Measurements from ENCODE around the gene DLGAP1.

Gene DLGAP1

GRCh38 chr18:3923750-3924149 lies 531.4 kb downstream of the DLGAP1 start:
- no peak for DNase-seq

- no peak for DNase-seq
Measured at GRCh38 chr18:3921826-3922225, 533.3 kb downstream of the DLGAP1 start.

DNA sequence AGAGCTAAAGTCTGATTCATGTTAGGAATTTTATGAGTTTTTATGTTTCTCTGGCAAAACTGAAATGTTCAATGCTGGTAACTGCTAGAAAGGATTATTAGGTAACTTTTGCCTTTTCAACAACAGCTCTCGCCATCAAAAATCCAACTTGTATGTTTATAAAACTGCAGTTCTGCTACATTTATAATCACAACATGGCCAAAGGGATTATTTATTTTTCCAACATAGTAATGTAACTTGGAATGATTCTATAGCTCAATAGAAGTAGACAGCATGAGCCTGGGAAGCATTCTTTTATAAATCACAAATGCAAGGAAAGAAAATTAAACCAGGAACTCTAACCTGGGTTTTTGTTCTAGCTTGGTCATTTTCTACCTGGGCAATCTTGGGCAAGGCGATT lies 534.3 kb downstream of the DLGAP1 start:
- no peak for DNase-seq

DNA sequence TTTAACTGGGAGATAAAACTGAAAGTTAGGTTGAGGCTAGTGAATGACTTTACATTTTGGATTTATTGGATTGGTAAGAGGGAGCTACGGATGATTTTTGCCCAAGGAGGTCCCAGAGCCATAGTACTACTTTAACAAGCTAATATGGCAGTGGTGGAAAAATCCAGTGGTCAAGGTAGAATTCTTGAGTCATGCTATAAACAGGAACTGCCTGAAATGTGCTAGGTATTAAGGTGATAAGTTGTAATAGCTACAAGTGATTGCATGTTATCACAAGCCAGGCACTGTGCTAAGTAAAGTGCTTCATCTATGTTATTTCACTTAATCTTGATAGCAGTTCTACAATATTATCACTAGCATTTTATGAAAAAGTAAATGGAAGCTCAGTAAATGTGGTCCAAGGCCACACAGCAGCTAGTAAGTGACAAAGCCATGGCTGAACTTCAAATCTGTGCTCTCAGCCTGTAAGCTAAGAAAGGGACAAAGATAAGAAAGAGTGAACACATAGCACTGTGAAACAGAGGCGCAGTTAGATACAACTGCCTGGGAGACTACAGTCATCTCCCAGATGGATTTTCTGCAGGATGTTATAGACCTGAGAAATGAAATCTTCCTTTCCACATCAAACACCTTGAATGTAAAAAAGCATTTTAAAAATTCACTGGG lies 535.6 kb downstream of the DLGAP1 start:
- no peak for DNase-seq

DNA sequence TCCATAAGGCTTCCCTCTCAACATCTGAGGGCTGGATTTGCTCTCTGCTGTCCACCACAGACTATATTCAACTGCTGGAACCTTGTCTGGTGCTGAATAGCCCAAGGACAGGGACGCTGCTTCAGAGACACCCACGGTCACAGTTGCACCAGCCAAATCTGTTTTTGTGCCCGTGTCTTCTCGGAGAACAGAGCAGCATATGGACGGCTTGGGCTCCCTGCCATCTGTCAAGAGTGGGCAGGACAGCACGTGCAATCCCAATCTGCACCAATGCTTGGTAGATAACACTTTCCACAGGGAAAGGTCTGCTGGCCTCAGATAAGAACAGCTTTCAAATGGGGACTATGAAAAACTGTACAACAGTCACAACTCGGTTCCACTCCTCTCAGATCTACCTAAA lies 539.0 kb downstream of the DLGAP1 start:
- DNase-seq, result no peak

DNA sequence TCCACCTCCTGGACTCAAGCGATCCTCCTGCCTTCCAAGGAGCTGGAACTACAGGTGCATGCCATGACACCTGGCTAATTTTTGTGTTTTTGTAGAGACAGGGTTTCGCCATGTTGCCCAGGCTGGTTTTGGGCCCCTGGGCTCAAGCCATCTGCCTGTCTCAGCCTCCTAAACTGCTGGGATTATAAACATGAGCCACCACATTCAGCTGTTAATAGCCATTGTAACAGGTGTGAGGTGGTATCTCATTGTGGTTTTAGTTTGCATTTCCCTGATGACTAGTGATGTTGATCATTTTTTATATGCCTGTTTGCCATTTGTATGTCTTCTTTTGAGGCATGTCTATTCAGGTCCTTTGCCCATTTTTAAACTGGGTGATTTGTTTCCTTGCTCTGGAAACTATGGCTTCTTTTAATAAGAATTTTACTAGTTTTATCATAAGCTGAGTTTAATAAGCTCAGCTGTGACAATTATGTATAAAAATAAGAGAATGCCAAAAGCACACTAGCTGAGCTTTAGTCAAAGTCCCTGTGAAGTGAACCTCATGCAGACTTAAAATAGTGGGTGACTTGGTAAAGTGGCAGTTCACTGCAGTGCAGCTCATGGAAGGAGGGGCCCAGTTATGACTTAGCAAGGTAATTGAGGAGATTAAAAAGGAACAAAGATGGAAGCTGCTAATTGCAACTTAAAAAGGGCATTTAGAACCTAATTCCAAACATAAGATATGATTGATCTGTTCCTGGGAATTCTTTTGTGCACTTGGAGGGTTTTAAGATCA lies 540.1 kb downstream of the DLGAP1 start:
- DNase-seq, result no peak

- DNase-seq, result no peak
Measured at GRCh38 chr18:3914109-3914508, 541.0 kb downstream of the DLGAP1 start.

GRCh38 chr18:3912705-3913104 lies 542.4 kb downstream of the DLGAP1 start:
- no peak for DNase-seq

GRCh38 chr18:3911413-3911812 lies 543.7 kb downstream of the DLGAP1 start:
- no peak for DNase-seq

DNA sequence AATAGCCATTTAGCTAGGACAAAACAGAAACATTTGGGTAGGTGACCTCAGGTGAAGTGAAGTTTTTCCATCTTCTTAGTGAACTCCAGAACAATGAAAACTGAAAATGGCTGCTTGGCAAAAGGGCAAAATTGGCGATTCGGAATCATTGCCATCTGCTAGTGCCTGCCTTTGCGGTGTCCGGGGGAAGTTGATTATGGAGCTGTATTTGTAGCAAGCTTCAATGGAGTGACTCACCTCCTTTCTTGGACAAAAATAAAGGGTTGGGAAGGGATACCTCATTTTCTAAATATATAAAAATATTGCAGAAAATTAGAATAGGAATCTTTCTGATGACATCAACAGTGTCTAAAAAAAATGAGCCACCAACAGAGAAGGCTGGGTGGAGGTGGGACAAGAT lies 544.6 kb downstream of the DLGAP1 start:
- no peak for DNase-seq

GRCh38 chr18:3907955-3908354 lies 547.2 kb downstream of the DLGAP1 start:
- DNase-seq, result no peak

DNA sequence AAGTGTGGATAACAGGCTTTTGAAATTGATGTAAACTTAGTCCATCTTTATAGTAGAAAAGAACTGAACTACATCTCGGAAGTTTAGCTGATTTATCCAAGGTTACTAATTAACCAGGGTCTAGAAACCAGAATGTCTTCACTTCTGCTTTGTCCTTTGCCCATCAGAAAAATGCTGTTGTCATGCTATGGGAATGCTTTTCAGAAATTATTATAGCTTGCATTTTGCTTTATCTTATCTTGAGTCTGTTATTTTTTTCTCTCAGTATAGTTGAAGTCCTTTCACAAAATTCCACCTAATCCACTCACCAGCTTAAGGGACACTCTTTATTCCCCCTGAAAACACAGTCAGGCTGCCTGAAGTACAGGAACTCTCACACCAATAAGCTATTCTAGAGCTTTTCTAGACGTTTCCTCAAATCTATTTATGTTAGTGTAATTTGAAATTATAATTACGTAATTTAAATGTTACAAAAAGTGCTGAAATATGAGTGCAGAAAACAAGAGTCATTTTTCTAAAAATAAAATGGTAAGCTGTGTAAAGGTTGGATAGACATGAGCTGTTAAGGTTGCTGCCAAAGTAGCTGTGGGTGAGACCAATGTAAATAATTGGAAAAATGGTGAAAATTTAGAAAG lies 548.9 kb downstream of the DLGAP1 start:
- DNase-seq, result no peak

- DNase-seq, result no peak
Measured at GRCh38 chr18:3903337-3903736, 551.8 kb downstream of the DLGAP1 start.

- no peak for DNase-seq
Measured at GRCh38 chr18:3902676-3903075, 552.4 kb downstream of the DLGAP1 start.

DNA sequence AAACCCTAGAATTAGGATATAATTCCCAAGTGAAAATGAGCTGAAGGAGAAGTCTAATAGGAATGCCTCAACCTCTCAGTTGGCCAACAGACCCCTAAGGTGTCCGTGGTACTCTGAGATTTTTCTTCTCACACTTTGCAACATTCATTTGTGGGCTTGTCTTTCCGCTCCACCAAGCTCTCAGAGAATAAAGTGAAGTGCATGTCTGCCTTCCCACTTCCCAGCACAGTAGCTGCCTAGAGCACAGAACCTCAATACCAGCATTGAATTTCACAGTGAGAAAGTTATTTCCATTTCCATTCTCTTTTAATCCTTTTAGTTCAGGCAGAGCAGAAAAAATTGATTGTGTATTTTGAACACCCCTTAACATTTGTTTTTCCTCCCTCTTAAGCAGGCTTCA lies 553.3 kb downstream of the DLGAP1 start:
- no peak for DNase-seq

- no peak for DNase-seq
Measured at GRCh38 chr18:3901042-3901441, 554.1 kb downstream of the DLGAP1 start.

DNA sequence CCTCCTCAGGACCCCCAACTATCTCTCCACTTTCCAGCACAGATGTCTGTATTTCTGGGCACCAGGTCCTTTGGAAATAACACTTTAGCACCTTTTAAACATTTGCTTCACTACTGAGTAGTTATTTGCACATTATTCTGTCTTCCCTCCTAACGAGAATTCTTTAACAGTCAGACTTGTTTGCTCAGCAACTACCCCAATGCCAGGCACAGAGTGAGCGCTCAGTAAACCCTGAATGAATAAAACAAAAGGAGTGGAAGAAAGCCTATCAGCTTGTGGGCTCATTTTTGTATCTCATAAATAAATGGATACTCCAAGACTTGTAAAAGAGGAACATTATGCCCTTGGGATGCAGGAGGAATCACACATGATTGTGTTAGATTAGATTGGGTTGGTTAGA lies 554.8 kb downstream of the DLGAP1 start:
- no peak for DNase-seq

GRCh38 chr18:3898861-3899613 lies 556.1 kb downstream of the DLGAP1 start:
- no peak for DNase-seq

GRCh38 chr18:3892152-3892551 lies 563.0 kb downstream of the DLGAP1 start:
- DNase-seq, result no peak

DNA sequence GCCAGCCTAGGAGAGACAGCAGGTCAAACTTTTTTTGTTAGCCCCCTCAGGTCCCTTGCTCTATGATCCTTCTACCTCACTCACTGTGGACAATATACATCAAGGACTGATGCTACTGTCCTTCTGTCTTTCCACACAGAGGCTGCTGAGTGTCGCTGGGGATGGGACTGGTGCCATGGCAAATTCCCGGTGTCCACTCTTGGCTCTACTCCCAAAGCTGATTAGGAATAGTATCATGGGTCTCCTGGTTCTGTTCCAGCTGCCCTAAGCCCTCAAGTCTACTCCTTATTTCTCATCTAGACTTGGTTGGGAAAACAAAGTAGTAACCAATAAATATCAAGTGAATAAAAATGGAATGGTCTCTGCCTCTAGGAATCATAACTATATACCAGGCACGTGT lies 563.9 kb downstream of the DLGAP1 start:
- no peak for DNase-seq

- no peak for DNase-seq
Measured at GRCh38 chr18:3889803-3890202, 565.3 kb downstream of the DLGAP1 start.

DNA sequence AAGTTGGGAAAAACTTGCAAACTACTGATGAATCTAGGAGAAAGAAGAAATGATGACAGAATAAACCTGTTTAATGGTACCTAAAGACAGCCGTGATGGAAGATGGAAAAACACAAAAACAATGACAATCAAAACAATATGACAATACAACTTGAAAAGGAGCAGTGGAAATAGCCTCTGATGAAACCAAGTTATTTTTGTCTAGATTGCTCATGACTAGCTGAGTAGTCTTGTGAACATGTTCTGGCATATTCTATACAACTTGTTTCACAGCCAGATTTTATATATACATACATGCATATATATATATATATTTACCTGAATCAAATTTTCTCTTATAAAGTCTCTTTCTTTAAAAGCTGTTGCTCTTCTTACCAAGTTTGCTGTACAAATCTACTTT lies 566.0 kb downstream of the DLGAP1 start:
- DNase-seq, result no peak

GRCh38 chr18:3886575-3887322 lies 568.4 kb downstream of the DLGAP1 start:
- no peak for DNase-seq

All from activated CD4-positive, alpha-beta T cell treated with anti-CD3 and anti-CD28 coated beads for 1 hour (primary cell).